DMS79 treated with DMSO at 0.1 percent for 48 hours (cell line): ENCODE results near the gene PTPRG.

Experiments
- DNase-seq: peaks from one replicate; lab custom pipeline; 2025; lab: John Stamatoyannopoulos, UW

Gene PTPRG

DNA sequence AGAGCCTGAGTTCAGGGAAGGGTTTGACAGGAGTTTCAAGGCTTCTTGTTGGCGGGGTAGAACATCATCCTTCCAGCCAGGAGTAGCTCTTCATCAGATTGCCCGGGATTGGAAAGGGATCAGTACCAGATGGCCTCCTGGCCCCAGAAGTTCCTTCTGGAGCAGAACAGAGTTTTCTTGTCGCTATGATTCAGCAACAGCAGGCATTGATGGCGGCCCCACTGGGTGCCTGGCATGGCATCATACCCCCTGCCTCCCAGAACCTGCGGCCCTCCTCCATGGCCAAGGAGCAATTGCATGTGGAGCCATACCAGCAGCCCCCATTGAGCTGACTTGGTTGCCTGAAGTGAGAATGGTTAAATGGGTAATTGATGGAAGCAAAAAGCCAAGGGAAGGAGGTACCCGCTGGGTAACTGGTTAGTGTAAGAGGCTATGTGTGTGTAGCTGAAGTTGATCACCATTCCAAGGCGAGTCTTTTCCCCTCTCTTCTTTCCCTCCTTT, 305.6 kb downstream of the PTPRG start:
- DNase-seq, result no peak

DNA sequence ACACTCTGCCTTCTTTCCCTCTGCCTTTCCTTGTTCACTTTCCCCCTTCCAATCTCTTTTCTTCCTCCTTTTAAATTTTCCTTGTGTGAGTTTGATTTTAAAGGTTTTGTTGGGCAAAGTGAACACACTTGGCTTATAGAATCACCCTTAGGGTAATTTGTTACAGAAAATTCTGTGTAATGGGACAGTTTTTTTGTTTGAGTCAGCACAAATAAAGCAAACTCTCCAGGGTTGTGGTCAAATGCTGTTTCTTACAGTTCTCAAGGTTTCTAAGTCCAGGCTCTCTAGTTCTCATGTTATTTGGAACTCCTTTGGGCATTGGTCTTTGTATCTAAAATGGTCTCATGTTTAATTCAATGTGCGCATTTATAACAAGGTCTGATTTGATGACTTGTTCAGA, 307.1 kb downstream of the PTPRG start:
- DNase-seq, result no peak

DNA sequence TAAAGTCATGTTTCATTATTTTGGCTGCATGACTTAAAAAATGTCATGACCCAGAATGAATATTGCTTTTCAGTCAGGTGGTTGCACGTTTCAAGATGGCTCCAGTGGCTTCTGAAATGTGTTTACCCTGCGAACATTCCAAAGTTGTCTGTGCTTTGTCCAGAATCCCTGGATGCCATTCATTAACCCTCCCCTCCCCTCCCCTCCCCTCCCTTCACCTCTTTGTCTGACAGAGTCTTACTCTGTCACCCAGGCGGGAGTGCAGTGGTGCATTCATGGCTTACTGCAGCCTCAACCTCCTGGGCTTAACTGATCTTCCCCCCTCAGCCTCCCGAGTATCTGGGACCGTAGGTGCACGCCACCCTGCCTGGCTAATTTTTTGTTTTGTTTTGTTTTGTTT, 308.0 kb downstream of the PTPRG start:
- no peak for DNase-seq

DNA sequence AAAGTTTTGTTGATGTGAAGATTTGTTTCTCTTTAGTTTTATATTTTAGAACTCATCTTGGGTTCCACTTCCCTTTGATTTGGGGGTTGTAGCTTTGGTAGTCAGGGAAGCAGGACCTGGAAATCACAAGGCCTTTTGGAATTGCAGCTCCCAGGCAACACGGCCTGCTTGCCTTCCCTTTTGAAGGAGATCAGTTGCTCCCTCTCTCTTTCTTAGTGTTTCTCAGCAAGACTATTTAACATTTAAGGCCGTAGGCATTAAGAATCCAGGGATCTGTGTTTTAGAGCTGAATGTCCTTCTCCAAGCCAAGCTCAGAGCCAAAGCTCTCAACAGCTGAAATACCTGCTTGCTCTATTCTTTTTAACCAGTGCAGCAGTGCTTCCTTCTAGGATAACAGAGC, 310.3 kb downstream of the PTPRG start:
- DNase-seq, result no peak

DNA sequence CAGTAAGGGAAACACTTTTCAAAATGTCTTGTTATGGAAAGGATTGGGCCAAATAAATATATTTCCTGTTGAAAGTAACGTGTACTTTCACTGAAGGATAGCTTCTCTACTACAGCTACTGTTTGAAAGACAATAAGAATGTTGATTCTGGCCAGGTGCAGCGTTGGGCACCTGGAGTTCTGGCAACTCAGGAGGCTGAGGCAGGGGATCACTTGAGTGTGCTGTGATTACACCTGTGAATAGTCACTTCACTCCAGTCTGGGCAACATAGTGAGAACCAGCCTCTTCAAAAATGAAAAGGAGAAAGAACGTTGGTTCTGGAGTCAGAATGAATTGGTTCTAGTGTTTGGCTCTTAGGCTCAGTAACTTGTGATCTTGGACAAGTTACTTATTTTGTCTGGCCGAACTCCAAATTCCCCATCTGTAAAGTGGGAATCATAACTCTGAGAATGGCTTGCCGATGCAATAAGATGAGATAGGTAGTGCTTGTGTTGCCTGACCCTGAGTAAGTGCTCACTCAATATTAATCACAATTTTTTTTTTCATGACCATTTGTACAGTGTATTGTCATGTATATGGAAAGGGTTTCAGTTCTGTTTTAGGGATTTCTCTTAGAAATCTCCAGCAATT, 310.8 kb downstream of the PTPRG start:
- no peak for DNase-seq

DNA sequence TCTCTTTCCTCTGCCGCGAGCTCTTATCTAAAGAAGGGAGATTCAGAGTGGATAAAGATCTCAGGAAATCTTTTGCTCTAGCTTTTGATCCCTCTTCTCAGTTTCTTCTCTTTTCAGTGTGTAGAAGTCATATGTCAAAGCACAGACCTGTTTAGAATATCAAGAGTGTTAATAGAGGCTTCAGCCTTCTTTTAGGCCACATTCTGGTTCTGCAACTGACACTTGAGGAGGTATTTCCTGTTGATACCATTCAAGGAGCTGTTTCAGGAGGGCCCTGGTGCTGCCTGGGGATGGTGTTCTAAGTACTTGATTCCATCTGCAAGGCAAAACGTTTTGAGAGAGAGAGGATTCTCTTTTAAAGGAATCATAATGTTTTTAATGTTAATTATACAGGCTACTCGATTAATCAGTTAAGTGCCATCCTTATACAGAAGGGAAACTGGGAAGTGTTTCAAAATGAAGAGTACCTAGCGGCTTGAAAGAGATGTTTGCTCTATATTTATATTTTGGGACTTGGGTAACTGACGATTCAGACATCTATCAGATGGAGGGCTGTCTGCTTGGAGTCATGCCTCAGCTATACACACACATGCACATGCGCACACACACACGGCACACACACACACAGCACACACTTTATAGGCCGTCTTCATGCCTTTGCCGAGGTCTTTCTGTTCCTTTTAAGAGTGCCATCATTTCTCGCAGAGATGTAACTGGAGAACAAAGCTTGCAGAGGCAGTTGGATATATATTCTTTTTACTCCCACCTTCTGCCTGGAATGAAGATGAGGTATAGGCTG, 313.9 kb downstream of the PTPRG start:
- peak; percentile 39 for DNase-seq

DNA sequence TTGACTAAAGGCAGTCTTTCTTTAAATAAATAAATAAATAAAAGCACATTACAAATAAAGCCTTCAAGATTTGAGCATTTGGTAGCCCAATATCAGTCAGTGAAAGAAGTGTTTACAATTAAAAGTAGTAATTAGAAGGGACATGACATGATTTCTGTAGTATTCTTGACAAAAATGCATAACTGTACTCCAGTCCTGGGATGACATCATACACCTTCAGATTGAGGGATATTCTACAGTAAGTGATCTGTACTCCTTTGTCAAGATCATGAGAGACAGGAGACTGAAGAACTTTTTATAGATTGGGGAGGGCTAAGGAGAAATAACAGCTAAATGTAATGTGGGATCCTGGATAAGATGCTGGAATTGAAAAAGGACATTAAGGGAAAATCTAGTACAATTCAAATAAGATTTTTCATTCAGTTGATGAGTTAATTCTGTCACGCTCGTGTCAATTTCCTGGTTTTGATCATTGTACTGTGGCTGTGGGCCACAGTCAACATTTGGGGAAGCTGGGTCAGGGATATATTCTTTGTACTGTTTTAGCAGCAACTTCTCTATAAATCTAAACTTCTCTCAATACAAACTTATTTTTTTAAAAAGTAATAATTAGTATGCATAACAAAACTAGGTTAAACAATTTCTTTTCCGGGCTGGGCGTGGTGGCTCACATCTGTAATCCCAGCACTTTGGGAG, 314.8 kb downstream of the PTPRG start:
- no peak for DNase-seq

DNA sequence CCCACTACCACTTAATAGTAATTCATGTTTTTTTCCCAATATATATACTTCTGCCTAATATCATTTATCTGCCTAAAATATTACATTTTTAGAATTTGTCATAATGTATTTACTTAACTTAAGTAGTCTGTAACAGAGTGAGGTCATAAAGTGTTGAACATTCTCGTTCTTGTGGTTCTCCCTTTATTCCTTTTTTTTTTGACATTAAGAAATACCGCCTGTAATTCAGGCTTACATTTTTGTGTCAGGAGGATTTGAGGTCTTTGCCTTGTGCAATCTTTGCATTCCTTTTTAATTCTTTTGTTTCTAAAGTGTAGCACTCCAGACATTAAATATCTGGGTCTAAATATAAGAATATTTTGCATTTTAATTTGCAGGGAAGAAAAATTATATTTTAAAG, 315.4 kb downstream of the PTPRG start:
- no peak for DNase-seq

DNA sequence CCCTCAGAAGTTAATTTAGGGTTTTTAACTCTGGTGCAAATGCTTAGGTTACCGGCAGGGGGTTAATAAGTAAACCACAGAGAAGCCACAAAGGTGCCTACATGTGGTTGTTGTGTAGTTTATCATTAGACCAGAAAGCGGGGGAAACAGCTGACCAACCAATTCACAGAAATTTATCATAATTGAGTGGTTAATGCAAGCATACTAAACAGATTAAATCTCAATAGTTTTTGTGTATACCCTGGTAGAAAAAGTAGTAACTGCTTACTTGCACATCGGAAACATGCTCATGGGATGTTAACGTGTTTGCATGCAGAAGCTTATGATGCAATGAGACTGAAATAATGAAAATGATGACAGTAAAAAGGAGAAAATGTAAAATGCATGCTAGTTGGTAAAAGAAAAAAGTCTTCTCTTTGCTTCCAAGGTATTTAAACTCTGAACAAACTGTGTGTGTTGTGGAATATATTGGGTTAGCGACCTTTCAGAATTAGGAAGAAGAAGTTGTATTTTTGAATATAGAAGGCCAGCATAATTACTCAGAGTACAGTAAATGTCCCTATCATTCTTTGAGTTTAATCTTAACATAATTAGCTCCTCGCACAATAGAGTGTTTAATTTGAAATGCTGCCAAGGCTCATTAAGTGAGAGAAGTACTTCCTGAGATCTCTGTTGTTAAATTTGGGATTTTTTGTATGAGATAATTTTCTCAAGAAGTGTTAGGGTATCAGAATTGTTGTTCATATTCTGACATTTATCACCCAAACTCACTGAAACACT, 316.2 kb downstream of the PTPRG start:
- DNase-seq, result no peak

DNA sequence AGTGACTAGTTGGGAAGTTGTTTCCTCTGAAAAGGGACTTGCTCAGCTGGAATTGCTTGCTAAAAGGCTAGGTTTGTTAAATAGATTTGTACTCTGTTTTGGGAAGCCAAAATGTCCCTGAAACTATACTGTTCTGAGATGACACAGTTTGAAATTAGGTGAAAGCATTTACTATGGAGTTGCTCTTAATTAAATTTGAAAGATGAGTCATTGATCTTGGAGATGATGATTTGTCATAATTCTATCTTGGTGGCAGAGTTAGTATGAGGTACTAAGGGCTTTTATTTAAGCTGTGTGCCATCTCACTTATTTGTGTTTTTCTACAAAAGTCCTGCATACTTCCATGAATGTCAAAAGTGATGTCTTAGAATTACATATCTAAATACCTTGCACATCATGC, 320.9 kb downstream of the PTPRG start:
- DNase-seq, result no peak

DNA sequence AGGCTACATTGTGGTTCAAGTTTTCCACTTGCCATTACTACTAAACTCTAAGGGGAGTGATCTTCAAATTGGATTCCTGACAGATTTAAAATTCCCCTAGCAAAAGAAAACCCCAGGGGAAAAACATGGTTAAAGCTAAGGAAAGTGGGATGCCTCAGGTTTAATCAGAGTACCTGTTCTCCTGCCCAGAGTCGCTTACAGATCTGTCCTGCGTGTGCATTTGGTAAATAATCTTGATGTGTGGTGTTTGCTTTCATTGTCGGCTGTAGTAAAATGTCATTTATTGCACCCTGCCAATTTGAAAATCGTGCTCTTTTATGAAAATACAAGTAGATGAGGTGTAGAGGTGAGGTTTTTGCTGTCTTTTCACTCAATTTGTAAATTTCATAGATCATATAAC, 323.4 kb downstream of the PTPRG start:
- DNase-seq, result no peak

DNA sequence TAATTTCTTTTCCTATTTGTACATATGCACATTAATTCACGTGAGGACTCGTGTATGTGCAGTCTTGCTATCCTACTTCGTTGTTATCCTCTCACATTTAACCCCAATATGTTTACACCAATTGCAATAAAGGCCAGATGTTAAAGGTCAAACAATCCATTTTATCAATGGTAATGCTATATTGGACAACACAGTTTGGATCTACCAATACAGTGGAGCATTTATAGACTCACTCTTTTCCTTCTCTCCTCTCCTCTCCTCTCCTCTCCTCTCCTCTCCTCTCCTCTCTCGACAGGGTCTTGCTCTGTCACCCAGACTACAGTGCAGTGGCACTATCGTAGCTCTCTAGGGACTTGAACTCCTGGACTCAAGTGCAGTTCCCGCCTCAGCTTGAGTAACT, 324.0 kb downstream of the PTPRG start:
- no peak for DNase-seq

DNA sequence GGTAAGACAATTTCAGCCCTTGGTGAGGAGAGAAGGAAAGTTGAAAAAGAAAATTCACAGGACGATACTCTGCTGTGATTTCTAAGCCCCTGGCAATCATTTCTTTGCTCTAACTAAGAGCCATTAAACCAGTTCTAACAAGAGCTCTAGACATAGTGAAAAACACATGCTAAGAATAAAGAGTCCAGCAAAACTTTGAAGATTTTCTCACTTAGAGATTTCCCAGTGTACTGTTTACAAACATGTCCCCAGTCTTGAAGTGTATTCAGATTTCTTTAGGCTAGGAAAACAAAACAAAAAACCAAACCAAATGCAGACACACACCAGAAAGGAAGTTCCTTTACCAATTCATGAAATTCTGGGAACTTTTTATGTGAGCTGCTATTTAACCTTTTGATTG, 325.8 kb downstream of the PTPRG start:
- DNase-seq, result no peak

DNA sequence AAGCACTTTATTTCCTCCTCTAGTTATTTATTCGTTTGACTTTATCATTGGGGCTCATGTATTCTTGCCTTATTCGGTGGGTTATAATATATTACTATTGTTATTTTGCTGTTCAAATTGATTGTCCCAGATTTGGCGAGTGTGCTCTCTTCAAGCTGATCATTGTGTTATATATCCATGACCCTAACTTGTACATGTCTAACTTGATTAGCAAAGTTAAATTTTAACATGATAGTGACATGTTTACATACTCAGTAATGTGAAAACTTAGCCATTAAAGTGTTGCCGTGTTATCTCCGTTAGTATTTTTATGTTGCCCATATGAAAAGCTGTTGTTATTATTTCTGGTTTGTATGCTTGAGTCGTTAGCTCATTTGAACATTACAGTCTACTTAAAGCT, 327.9 kb downstream of the PTPRG start:
- DNase-seq, result no peak

DNA sequence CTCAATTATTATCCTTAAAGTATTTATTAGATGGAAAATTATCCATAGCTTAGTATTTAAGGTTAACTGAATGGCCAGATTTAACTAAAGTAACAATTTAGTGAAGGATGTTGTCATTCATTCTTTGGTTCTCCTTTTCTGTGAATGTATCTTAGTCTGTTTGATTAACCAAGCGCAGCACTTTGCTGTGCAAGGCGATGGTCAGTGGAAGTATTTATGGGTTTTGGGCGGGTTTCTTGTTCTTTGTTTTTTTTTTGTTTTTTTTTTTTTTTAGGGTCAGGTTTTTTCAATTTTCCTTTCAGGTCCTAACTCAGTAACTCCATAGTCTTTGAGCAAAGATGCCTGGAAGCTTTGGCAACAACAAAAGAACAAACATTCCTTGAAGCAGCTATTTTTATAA, 328.8 kb downstream of the PTPRG start:
- DNase-seq, result no peak

DNA sequence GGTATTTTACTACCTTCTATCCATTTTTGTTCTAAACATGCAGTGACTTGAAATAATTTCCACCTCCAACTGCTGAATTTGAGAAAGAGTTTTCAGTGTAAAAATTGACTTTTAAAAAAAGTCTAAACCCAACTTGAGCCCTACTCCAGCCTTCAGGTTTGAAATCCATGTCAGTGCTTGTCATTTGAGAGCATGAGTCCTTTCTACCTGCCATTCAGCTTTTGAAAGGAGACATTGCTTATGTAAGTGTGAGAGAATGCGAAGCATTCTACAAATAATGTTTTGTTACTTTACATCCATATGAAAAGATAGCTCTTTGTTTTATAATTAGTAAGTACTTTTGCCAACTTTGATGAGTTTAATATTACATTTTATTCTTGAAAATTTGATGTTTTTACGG, 329.2 kb downstream of the PTPRG start:
- DNase-seq, result no peak

DNA sequence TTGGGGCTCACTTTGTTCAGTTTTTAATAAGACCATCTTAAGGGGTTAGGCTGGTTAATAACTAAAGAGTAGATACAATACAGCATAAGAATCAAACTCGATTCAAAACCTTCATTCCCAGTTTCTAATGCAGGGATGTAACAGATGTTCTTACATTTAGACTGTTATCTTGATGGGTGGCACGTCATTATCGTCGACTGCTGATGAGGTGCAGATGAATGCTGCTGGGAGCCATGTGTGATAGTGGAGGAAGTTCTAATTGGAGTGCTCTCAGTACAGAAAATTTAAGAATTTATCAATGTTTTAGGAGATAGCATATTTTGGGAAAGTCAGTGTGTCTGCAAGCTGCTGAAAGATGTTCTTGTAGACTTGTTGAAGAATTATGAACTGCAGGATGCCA, 331.5 kb downstream of the PTPRG start:
- DNase-seq, result no peak

DNA sequence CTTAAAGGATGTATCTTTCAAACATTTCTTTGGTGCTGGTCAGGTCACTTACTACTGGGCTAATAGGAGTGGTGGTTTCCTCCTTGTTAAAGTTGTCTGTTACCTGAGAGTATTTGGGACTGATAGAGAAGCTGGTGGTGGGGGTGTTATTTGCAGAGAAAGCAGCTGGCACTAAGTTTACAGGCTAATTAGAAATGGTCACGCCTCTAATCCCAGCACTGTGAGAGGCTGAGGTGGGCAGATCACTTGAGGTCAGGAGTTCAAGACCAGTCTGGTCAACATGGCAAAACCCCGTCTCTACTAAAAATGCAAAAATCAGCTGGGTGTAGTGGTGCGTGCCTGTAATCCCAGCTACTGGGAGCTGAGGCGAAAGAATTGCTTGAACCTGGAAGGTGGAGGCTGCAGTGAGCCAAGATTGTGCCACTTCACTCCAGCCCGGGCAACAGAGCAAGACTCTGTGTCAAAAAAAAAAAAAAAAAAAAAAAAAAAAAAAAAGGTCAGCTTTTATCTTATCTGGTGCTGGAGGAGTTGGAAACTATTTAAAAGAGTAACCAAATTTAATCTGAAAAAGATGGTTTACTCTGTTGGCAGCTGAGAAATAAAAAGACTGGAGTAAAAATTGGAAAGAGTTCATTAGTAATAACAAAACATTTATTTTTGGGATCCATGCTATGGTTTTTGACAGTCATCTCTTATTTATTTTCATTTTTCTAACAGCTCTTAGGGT, 332.6 kb downstream of the PTPRG start:
- DNase-seq, result no peak

DNA sequence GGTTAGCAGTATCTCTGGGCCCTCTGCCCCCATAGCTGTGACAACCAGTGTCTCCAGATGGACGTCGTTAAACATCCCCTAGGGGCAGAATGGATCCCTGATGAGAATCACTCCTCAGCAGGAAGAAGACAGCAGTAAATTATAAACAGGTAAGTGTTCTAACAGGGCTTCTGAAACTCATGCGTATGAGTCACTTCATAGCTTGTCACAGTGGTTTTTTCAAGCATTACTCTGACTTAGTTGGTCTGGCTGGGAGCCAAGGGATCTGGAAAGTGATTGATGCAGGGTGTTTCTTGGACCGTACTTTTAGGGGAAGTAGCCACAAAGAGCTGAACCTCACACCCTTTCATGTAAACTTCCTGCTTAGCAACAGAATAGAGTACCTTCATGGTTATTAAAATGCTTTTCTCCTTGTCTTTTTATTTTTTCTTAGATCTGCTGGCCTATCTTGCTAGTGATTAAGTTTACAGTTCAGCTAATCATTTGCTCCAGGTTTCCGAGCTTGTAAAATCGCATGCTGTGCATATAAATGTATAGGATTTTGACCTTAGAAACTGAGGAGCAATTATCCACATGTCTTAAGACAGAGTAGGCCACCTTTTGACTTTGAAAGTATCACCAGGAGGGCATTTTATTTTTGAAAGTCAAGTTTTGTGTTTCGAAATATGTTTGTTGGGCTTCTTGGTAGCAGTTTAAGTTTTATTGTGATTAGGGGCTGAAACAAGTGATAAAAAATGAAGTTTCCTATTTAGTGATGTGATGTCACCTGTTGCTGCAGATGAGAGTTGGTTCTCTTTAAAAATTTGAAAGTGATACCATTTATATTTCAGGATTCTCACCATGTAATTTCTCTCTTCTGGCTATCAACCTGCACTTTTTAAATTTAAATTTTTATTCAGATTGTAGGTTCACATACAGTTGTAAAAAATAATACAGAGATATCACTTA, 333.9 kb downstream of the PTPRG start:
- peak; percentile 22 for DNase-seq

DNA sequence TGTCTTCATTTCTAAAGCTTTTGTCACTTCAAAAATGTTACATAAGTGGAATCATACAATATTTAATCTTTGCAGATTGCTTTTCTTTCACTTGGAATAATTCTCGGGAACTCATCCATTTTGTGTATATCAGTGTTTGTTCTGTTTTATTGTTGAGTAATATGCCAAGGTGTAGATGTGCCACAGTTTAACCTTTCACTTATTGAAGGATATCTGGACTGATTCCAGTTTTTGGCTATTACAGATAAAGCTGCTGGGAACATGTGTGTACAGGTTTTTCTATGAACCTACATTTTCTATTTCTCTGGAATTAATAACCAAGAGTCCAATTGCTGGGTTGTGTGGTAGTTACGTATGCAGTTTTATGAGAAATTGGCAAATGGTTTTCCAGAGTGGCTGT, 334.9 kb downstream of the PTPRG start:
- DNase-seq, result no peak

DNA sequence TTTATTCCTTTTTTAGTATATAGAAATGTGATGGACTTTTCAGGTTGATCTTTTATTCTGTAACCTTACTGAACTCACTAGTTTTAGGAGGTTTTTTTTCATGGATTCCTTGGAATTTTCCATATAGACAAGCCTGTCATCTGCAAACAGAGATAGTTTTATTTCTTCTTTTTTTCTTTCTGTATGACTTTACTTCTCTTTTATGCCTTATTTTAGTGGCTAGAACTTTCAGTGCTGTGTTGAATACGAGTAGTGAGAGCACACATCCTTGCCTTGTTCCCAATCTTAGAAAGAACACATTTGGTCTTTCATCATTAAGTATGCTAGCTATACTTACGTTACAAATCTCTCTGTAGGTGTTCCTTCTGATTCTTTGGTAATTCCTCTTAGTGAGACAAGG, 336.5 kb downstream of the PTPRG start:
- DNase-seq, result no peak
